Skeletal muscle satellite cell (primary cell): ENCODE results near the gene OR7C1. TPM values are rescaled to one million over a fixed set of nuclear protein-coding genes. Genes with fewer than 3 reads are reported as not detected.

Experiments
- H3K27me3 ChIP-seq: 2 replicates; pipeline ENCODE4 v1.7.0; 2013; ENCODE audit warnings: low read length; ENCODE audit not compliant: control insufficient read depth, insufficient read depth
- H3K36me3 ChIP-seq: 2 replicates; pipeline ENCODE4 v1.7.0; 2013; ENCODE audit warnings: mild to moderate bottlenecking, control low read depth, low read length; ENCODE audit not compliant: insufficient read depth
- H3K4me1 ChIP-seq: 2 replicates; pipeline ENCODE4 v1.7.0; 2013; ENCODE audit warnings: low read length; ENCODE audit not compliant: control insufficient read depth, insufficient read depth
- H3K4me2 ChIP-seq: 2 replicates; pipeline ENCODE4 v1.7.0; 2013; ENCODE audit warnings: mild to moderate bottlenecking, low read length
- H3K4me3 ChIP-seq: 2 replicates; pipeline ENCODE4 v1.7.0; 2013; ENCODE audit warnings: low read length
- H3K9ac ChIP-seq: 2 replicates; pipeline ENCODE4 v1.7.0; 2013; ENCODE audit warnings: mild to moderate bottlenecking, low read depth, low read length, moderate library complexity
- H3K9me3 ChIP-seq: replicated peaks from 2 replicates; pipeline ENCODE4 v1.7.0; 2013; ENCODE audit warnings: mild to moderate bottlenecking, control low read depth, low read length
- small RNA-seq: library from RNA; depleted of rRNA; stranded (forward); fragments of <200 nt; gene quantifications from one replicate; pipeline ENCODE3, GENCODE V24; 2012

The OR7C1 gene

DNA sequence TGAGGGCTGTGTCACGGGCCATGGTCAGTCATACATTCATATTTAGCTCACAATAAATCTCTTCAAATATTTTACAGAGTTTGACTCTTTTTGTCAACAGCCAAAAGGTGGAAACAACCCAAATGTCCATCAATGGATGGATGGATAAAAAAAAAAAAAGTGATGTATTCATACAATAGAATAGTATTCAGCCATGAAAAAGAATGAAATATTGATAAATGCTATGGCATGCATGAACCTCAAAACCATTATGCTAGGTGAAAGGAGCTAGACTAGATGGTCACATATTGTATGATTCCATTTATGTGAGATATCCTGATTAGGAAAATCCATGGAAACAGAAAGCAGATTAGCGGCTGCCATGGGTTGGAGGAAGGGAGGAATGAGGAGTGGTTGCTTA, 72.9 kb downstream of the OR7C1 start:
- no peak overlapping the region for H3K4me2 ChIP-seq
- H3K36me3 ChIP-seq: no peaks in the 10 kb centered on the region
- H3K9me3 ChIP-seq: no peaks in the 10 kb centered on the region
- H3K4me3 ChIP-seq: no peak overlapping the region
- no peak overlapping the region for H3K9ac ChIP-seq
- no peaks in the 10 kb centered on the region for H3K27me3 ChIP-seq
- H3K4me1 ChIP-seq: no peaks in the 10 kb centered on the region

DNA sequence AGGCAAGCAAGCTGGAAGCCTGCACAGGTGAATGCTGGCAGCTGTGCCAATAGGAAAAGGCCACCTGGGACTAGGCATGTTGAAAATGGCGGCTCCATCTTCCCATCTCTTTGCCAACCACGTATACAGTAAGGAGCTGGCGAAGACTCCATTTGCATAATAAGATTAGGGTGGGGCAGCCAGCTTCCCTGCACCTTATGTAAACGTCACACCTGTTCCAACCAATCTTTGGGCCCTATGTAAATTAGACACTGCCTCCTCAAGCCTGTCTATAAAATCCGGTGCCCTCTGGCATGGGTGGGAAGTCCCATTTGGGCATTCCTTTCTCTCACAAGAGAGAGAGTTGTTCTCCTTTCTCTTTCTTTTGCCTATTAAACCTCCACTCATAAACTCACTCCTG, 73.4 kb downstream of the OR7C1 start:
- H3K9me3 ChIP-seq: no peaks in the 10 kb centered on the region
- H3K9ac ChIP-seq: no peak overlapping the region
- H3K4me3 ChIP-seq: no peak overlapping the region
- H3K36me3 ChIP-seq: no peaks in the 10 kb centered on the region
- H3K4me2 ChIP-seq: no peak overlapping the region
- no peaks in the 10 kb centered on the region for H3K27me3 ChIP-seq
- H3K4me1 ChIP-seq: no peaks in the 10 kb centered on the region

DNA sequence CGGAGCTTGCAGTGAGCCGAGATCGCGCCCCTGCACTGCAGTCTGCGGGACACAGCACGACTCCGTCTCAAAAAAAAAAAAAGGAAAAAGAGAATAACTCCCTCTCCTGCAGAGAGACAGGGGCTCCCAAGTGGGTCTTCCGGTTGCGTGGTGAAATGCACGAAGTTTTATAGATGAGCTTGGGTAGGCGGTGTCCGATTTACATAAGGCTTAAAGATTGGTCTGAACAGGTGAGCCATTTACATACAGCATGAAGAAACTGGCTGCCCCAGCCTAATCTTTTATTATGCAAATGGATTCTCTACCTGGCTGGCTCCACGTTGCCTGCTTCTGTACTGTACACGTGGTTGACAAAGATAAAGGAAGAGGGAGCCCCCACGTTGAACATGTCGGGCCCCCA, 76.2 kb downstream of the OR7C1 start:
- H3K36me3 ChIP-seq: no peaks in the 10 kb centered on the region
- no peaks in the 10 kb centered on the region for H3K4me1 ChIP-seq
- H3K9me3 ChIP-seq: no peaks in the 10 kb centered on the region
- H3K27me3 ChIP-seq: no peaks in the 10 kb centered on the region
- no peak overlapping the region for H3K9ac ChIP-seq
- no peak overlapping the region for H3K4me3 ChIP-seq
- no peak overlapping the region for H3K4me2 ChIP-seq

DNA sequence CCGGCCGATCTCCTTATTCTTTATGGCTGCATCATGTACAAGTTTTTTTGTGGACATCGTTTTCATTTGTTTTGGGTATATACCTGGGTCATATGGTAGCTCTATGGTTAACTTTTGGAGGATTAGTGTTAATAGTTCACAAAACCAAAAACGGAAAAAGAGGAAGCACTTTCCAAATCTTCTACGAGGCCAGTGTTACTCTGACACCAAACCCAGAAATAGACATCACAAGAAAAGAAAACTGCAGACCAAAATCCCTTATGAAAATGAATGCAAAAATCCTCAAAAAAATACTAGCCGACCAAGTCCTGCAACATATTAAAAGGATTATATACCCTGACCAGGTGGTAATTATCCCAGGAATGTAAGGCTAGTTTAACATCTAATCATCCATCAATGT, 86.4 kb downstream of the OR7C1 start:
- Histone ChIP-seq H3K36me3 (peaks cover 6% of the 10 kb centered on the region), H3K4me1 (no peaks in the 10 kb centered on the region), H3K27me3 (no peaks in the 10 kb centered on the region), H3K9me3 (no peaks in the 10 kb centered on the region), H3K4me3 (no peak overlapping the region), H3K9ac (no peak overlapping the region), H3K4me2 (no peak overlapping the region)

Small RNA genes lying within 50 kb of the gene (small RNA-seq; reads per million reads assigned to genes)
- gene AC005255.1: not detected
